ENCODE data around the gene ASTL.

- no peak for TF ChIP-seq ZNF8 (CRISPR knock-in tag; IDR thresholded peaks at IDR 0.05)
- TF ChIP-seq ZNF565 (CRISPR knock-in tag; conservative IDR thresholded peaks at IDR 0.05; ENCODE audit: low read depth), result no peak
- no peak for TF ChIP-seq PATZ1 (CRISPR knock-in tag; IDR thresholded peaks at IDR 0.05; ENCODE audit: borderline replicate concordance)
- no peak for TF ChIP-seq CSRNP3 (CRISPR knock-in tag; IDR thresholded peaks at IDR 0.05)
- no peak for TF ChIP-seq TSHZ2 (CRISPR knock-in tag; IDR thresholded peaks at IDR 0.05)
- no peak for TF ChIP-seq ZFP30 (CRISPR knock-in tag; IDR thresholded peaks at IDR 0.05)
Measured at GRCh38 chr2:96138179-96139145, at the start of gene ASTL.
